Measurements from ENCODE around the gene TUB. TPM values are rescaled to one million over a fixed set of nuclear protein-coding genes. Genes with fewer than 3 reads are reported as not detected.

The TUB gene
- total RNA-seq, 1 donor from 2014 or later: 14.9 TPM

GRCh38 chr11:8085011-8085645, 4.1 kb downstream of the TUB start:
- no peak for DNase-seq (ENCODE audit: low spot score, unreplicated experiment)
- peaks cover 9% of the 10 kb centered on the region for H3K4me1 Mint-ChIP-seq (ENCODE audit: low read depth)
- TF ChIP-seq CTCF (IDR thresholded peaks at IDR 0.05; ENCODE audit: unreplicated experiment): no peak
- no peak overlapping the region for H3K4me3 Mint-ChIP-seq (ENCODE audit: low read depth)
- no peaks in the 10 kb centered on the region for H3K9me3 Mint-ChIP-seq (ENCODE audit: low read depth)
- H3K27me3 Mint-ChIP-seq: peaks cover 11% of the 10 kb centered on the region
- H3K36me3 Mint-ChIP-seq (ENCODE audit: insufficient read depth): no peaks in the 10 kb centered on the region
- H3K27ac Mint-ChIP-seq: no peak overlapping the region

- Mint-ChIP-seq H3K27me3 (peaks cover 8% of the 10 kb centered on the region), H3K9me3 (ENCODE audit: low read depth) (no peaks in the 10 kb centered on the region), H3K27ac (no peak overlapping the region), H3K4me3 (ENCODE audit: low read depth) (no peak overlapping the region), H3K36me3 (ENCODE audit: insufficient read depth) (no peaks in the 10 kb centered on the region), H3K4me1 (ENCODE audit: low read depth) (peaks cover 9% of the 10 kb centered on the region)
- DNase-seq (ENCODE audit: low spot score, unreplicated experiment): no peak
- no peak for TF ChIP-seq CTCF (IDR thresholded peaks at IDR 0.05; ENCODE audit: unreplicated experiment)
Observed at GRCh38 chr11:8086001-8086479, 5.0 kb downstream of the TUB start.

- DNase-seq (ENCODE audit: low spot score, unreplicated experiment): no peak
- Mint-ChIP-seq H3K4me1 (ENCODE audit: low read depth) (peaks cover 9% of the 10 kb centered on the region), H3K36me3 (ENCODE audit: insufficient read depth) (no peaks in the 10 kb centered on the region), H3K27me3 (peaks cover 8% of the 10 kb centered on the region), H3K27ac (no peak overlapping the region), H3K9me3 (ENCODE audit: low read depth) (no peaks in the 10 kb centered on the region), H3K4me3 (ENCODE audit: low read depth) (no peak overlapping the region)
- no peak for TF ChIP-seq CTCF (IDR thresholded peaks at IDR 0.05; ENCODE audit: unreplicated experiment)
Observed at GRCh38 chr11:8086571-8086970, 5.6 kb downstream of the TUB start.

GRCh38 chr11:8087185-8087584, 6.2 kb downstream of the TUB start:
- Mint-ChIP-seq H3K27me3 (peaks cover 5% of the 10 kb centered on the region), H3K4me1 (ENCODE audit: low read depth) (peaks cover 4% of the 10 kb centered on the region), H3K4me3 (ENCODE audit: low read depth) (no peak overlapping the region), H3K9me3 (ENCODE audit: low read depth) (no peaks in the 10 kb centered on the region), H3K36me3 (ENCODE audit: insufficient read depth) (no peaks in the 10 kb centered on the region), H3K27ac (no peak overlapping the region)
- peak; percentile 21 for TF ChIP-seq CTCF (IDR thresholded peaks at IDR 0.05; ENCODE audit: unreplicated experiment)
- no peak for DNase-seq (ENCODE audit: low spot score, unreplicated experiment)

- no peak for DNase-seq (ENCODE audit: low spot score, unreplicated experiment)
- no peak for TF ChIP-seq CTCF (IDR thresholded peaks at IDR 0.05; ENCODE audit: unreplicated experiment)
- H3K27me3 Mint-ChIP-seq: peaks cover 2% of the 10 kb centered on the region
- H3K9me3 Mint-ChIP-seq (ENCODE audit: low read depth): no peaks in the 10 kb centered on the region
- H3K27ac Mint-ChIP-seq: no peak overlapping the region
- H3K4me1 Mint-ChIP-seq (ENCODE audit: low read depth): peaks cover 2% of the 10 kb centered on the region
- H3K4me3 Mint-ChIP-seq (ENCODE audit: low read depth): no peak overlapping the region
- H3K36me3 Mint-ChIP-seq (ENCODE audit: insufficient read depth): no peaks in the 10 kb centered on the region
Observed at GRCh38 chr11:8087756-8088155, 6.7 kb downstream of the TUB start.

All from progenitor cell of endocrine pancreas (in vitro differentiated cells).